Ovary (tissue), 9 donors: ENCODE measurements around the gene TPRG1. TPM values are rescaled to one million over a fixed set of nuclear protein-coding genes. Genes with fewer than 3 reads are reported as not detected.

Experiments used
- DNase-seq, 5 donors: peaks; one replicate each; pipeline ENCODE4 v3.0.0-alpha.2; 2019 to 2020
- H3K27ac ChIP-seq, 2 donors: fragments of 200-600 bp; one replicate each; pipeline versions ENCODE4 v1.5.1 to v1.8.0; 2019 to 2022
- H3K27me3 ChIP-seq: fragments of 200-600 bp; one replicate; pipeline ENCODE4 v1.8.0; 2022
- H3K36me3 ChIP-seq: fragments of 200-600 bp; sonication (generic); one replicate; pipeline ENCODE4 v1.5.1; 2019
- H3K4me1 ChIP-seq: one replicate; pipeline ENCODE4 v1.8.1; 2013; ENCODE audit warnings: mild to moderate bottlenecking, moderate library complexity; ENCODE audit not compliant: insufficient read depth
- H3K4me3 ChIP-seq: fragments of 200-600 bp; sonication (generic); one replicate; pipeline ENCODE4 v1.5.1; 2017
- H3K9me3 ChIP-seq, 2 donors: fragments of 200-600 bp in 1 of 2; sonication (generic) in 1 of 2; one replicate each; pipeline versions ENCODE4 v1.5.1 to v1.8.1; 2013 to 2019; ENCODE audit warnings: mild to moderate bottlenecking in 1 of 2, moderate library complexity in 1 of 2
- CTCF ChIP-seq, 3 donors: fragments of 450-650 bp in 2 of 3; fragments of 200-600 bp in 1 of 3; IDR thresholded peaks; one replicate each; pipeline versions ENCODE4 v1.5.1 to v1.8.0; 2016 to 2022; ENCODE audit warnings: antibody characterized with exemption in 3 of 3, mild to moderate bottlenecking in 1 of 3
- EP300 ChIP-seq: sonication (generic); formaldehyde crosslinking; IDR thresholded peaks from one replicate; pipeline ENCODE4 v1.6.1; 2017; ENCODE audit warnings: antibody characterized with exemption
- POLR2A ChIP-seq: fragments of 450-650 bp; IDR thresholded peaks from one replicate; pipeline ENCODE4 v1.6.1; 2017; ENCODE audit warnings: antibody characterized with exemption, mild to moderate bottlenecking, moderate library complexity
- WGBS, 3 donors: extraction: QIAGEN DNeasy Blood & Tissue Kit in 1 of 3; methylation state at CpG; one replicate each; pipeline versions ENCODE4 v1.1.5 to v1.1.7; 2013 to 2017; 5-methylcytosine and 5-hydroxymethylcytosine counted together
- intact Hi-C, 4 donors: fragments of 100-400 bp; cut with DNase I; formaldehyde crosslinking; loops; one replicate each; pipeline versions ENCODE4 v1.11.0 to v1.15.1; 2022 to 2023
- polyA plus RNA-seq, 2 donors: library from polyadenylated mRNA; stranded (reverse); fragments of 200-250 nt in 1 of 2; fragments of 350-450 nt in 1 of 2; fragmentation: Illumina TruSeq in 1 of 2; extraction: RNeasy Lipid Tissue Mini Kit (QIAGEN cat#74804) in 1 of 2; gene quantifications; one replicate each; pipeline ENCODE4 v1.2.3, GENCODE V29; 2013 to 2014
- total RNA-seq, 7 donors: library from RNA; depleted of rRNA in 2 of 7; stranded (reverse); fragments of >200 nt in 2 of 7; fragmentation: NEBNext Ultra II Directional in 3 of 7; extraction: Animal tissue kit (Norgen Biotek cat#: 25700) in 3 of 7; gene quantifications; one replicate each; pipeline versions ENCODE4 v1.1.0 to v1.2.4, GENCODE V29; 2016 to 2023
- donor health status: DM: no; HTN: no; CAD: no; lungs with moderate emphysema.
- donor health status: DM: no; HTN: no; CAD: no.
- donor health status: Bipolar disorder and iron deficiency.
- donor health status: DM: yes; HTN: yes; CAD: no.
- donor health status: DM: no; HTN: no; CAD: no.
- donor health status: DM: yes; HTN: yes; CAD: no.

Gene TPRG1
- total and polyA plus RNA-seq, 9 donors, result 1.9 to 20.2 (median 7.5) TPM

- no peak for TF ChIP-seq POLR2A
- TF ChIP-seq CTCF (IDR thresholded peaks at IDR 0.05), result no peak
- no peak for TF ChIP-seq EP300
- no peaks in the 10 kb centered on the region for H3K9me3 ChIP-seq
- no peaks in the 10 kb centered on the region for H3K27me3 ChIP-seq
- 48 to 56% (median 54%) methylated on average over 6 of the region's 6 CpGs for WGBS, 3 donors
- H3K27ac ChIP-seq, result no peak overlapping the region
- no peaks in the 10 kb centered on the region for H3K36me3 ChIP-seq
- no peak overlapping the region for H3K4me3 ChIP-seq
- DNase-seq, result no peak
- H3K4me1 ChIP-seq, result no peaks in the 10 kb centered on the region
- intact Hi-C loops, result no loop called here
Measured at GRCh38 chr3:189202583-189202982, 30.8 kb downstream of the TPRG1 start.

- H3K4me1 ChIP-seq, result no peaks in the 10 kb centered on the region
- 77 to 81% (median 80%) methylated on average over 7 of the region's 7 CpGs for WGBS, 3 donors
- TF ChIP-seq EP300 (no peak), CTCF (IDR thresholded peaks at IDR 0.05) (no peak), POLR2A (no peak)
- H3K27me3 ChIP-seq, result no peaks in the 10 kb centered on the region
- no peak overlapping the region for H3K4me3 ChIP-seq
- DNase-seq, result no peak
- H3K27ac ChIP-seq, result no peak overlapping the region
- no peaks in the 10 kb centered on the region for H3K36me3 ChIP-seq
- no peaks in the 10 kb centered on the region for H3K9me3 ChIP-seq
- intact Hi-C loops, result no loop called here
Measured at GRCh38 chr3:189204167-189204866, 32.5 kb downstream of the TPRG1 start.

- Histone ChIP-seq H3K36me3 (no peaks in the 10 kb centered on the region), H3K4me3 (no peak overlapping the region), H3K4me1 (no peaks in the 10 kb centered on the region), H3K9me3 (no peaks in the 10 kb centered on the region), H3K27ac (no peak overlapping the region), H3K27me3 (no peaks in the 10 kb centered on the region)
- DNase-seq, result no peak
- intact Hi-C loops, result no loop called here
- WGBS, 3 donors, result 87 to 91% (median 90%) methylated on average over 2 of the region's 2 CpGs
- no peak for TF ChIP-seq CTCF (IDR thresholded peaks at IDR 0.05)
- no peak for TF ChIP-seq POLR2A
- TF ChIP-seq EP300, result no peak
Measured at GRCh38 chr3:189204937-189205336, 33.2 kb downstream of the TPRG1 start.

- H3K27ac ChIP-seq, result no peak overlapping the region
- TF ChIP-seq EP300 (no peak), CTCF (IDR thresholded peaks at IDR 0.05) (no peak), POLR2A (no peak)
- H3K36me3 ChIP-seq, result no peaks in the 10 kb centered on the region
- intact Hi-C loops, result no loop called here
- H3K9me3 ChIP-seq, result no peaks in the 10 kb centered on the region
- DNase-seq, result no peak
- H3K4me3 ChIP-seq, result no peak overlapping the region
- H3K4me1 ChIP-seq, result no peaks in the 10 kb centered on the region
- no peaks in the 10 kb centered on the region for H3K27me3 ChIP-seq
- 79 to 81% (median 79%) methylated on average over 4 of the region's 4 CpGs for WGBS, 3 donors
Measured at GRCh38 chr3:189210251-189210770, 38.5 kb downstream of the TPRG1 start.
